Measurements from ENCODE around the gene PCDHAC1. TPM values are rescaled to one million over a fixed set of nuclear protein-coding genes. Genes with fewer than 3 reads are reported as not detected.

PCDHAC1 gene
- total RNA-seq, 2 donors from 2014 or later, result 1.1 to 3.9 TPM

DNA sequence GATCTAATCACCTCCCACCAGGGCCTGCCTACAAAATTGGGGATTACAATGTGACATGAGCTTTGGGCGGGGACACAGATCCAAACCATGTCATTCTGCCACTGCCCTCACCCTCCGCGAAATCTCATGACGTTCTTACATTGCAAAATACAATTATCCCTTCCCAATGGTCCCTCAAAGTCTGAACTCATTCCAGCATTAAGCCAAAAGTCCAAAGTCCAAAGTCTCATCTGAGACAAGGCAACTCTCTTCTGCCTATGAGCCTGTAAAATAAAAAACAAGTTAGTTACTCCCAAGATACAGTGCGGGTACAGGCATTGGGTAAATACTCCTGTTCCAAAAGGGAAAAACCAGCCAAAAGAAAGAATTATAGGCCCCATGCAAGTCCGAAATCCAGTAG, 25.5 kb downstream of the PCDHAC1 start:
- intact Hi-C loops (cut with DNase I), result no loop called here
- Histone ChIP-seq H3K9me3 (no peaks in the 10 kb centered on the region), H3K4me1 (replicated peaks) (no peaks in the 10 kb centered on the region), H3K27ac (no peak overlapping the region), H3K27me3 (replicated peaks; ENCODE audit: insufficient read depth) (no peaks in the 10 kb centered on the region), H3K4me3 (no peak overlapping the region), H3K36me3 (no peaks in the 10 kb centered on the region)
- no peak for DNase-seq (ENCODE audit: low spot score)
- TF ChIP-seq POLR2AphosphoS5 (IDR thresholded peaks at IDR 0.05) (no peak), POLR2A (IDR thresholded peaks at IDR 0.05) (no peak), CTCF (IDR thresholded peaks at IDR 0.05) (no peak)
- 81% methylated on average over 6 of the region's 6 CpGs for WGBS

DNA sequence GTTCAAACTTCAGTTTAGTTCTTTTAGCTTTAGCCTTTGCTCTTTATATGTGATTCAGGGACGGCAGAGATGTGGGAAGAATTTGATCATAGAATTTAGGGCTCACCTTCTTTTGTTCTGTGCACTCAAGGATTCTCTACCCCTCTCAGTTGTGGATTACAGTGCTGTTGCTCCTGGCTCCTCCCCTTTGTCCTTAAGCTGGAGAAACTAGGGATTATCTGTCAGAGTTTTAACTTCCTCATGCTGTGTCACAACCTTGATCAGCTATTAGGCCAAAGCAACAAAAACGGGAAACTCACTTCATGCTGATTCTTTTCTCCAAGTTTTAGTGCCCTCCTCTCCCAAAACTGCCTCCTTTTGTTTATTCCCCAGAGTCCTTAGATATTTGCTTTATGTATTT, 27.1 kb downstream of the PCDHAC1 start:
- intact Hi-C loops (cut with DNase I), result no loop called here
- no peak for DNase-seq (ENCODE audit: low spot score)
- Histone ChIP-seq H3K4me1 (replicated peaks) (no peaks in the 10 kb centered on the region), H3K27ac (no peak overlapping the region), H3K9me3 (no peaks in the 10 kb centered on the region), H3K27me3 (replicated peaks; ENCODE audit: insufficient read depth) (no peaks in the 10 kb centered on the region), H3K4me3 (no peak overlapping the region), H3K36me3 (no peaks in the 10 kb centered on the region)
- TF ChIP-seq POLR2A (IDR thresholded peaks at IDR 0.05), result no peak
- no peak for TF ChIP-seq POLR2AphosphoS5 (IDR thresholded peaks at IDR 0.05)
- TF ChIP-seq CTCF (IDR thresholded peaks at IDR 0.05), result no peak
- 41% methylated on average over 2 of the region's 2 CpGs for WGBS

GRCh38 chr5:140962190-140962589, 36.1 kb downstream of the PCDHAC1 start:
- H3K9me3 ChIP-seq, result no peaks in the 10 kb centered on the region
- H3K4me3 ChIP-seq, result no peak overlapping the region
- 83% methylated on average over 1 of the region's 1 CpG for WGBS
- intact Hi-C loops (cut with DNase I), result no loop called here
- TF ChIP-seq CTCF (IDR thresholded peaks at IDR 0.05) (no peak), POLR2A (IDR thresholded peaks at IDR 0.05) (no peak), POLR2AphosphoS5 (IDR thresholded peaks at IDR 0.05) (no peak)
- no peaks in the 10 kb centered on the region for H3K36me3 ChIP-seq
- no peaks in the 10 kb centered on the region for H3K27me3 ChIP-seq (replicated peaks; ENCODE audit: insufficient read depth)
- no peak for DNase-seq (ENCODE audit: low spot score)
- H3K27ac ChIP-seq, result no peak overlapping the region
- H3K4me1 ChIP-seq (replicated peaks), result peaks cover 2% of the 10 kb centered on the region

DNA sequence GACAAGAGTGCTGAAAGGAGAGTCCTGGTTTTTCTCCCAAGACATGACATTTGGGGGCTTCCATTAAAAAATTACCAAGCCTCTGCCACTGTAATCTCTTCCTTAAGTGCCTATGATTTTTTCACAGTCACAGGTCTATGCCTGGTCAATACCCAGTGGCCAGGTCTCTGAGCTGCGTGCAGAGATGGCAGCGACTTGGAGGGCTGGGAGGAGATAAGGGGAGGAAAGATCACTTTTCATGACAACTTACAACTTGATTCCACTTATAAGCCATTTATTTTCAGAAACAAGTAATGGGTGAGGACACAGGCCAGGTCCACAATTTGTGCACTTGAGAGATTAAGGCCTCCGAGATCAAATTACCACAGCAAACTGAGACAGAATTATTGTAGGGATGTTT, 38.3 kb downstream of the PCDHAC1 start:
- no peak for DNase-seq (ENCODE audit: low spot score)
- H3K36me3 ChIP-seq, result no peaks in the 10 kb centered on the region
- H3K4me1 ChIP-seq (replicated peaks), result peaks cover 2% of the 10 kb centered on the region
- no peaks in the 10 kb centered on the region for H3K27me3 ChIP-seq (replicated peaks; ENCODE audit: insufficient read depth)
- H3K9me3 ChIP-seq, result no peaks in the 10 kb centered on the region
- 77% methylated on average over 3 of the region's 3 CpGs for WGBS
- TF ChIP-seq POLR2A (IDR thresholded peaks at IDR 0.05) (no peak), CTCF (IDR thresholded peaks at IDR 0.05) (no peak), POLR2AphosphoS5 (IDR thresholded peaks at IDR 0.05) (no peak)
- H3K4me3 ChIP-seq, result no peak overlapping the region
- H3K27ac ChIP-seq, result no peak overlapping the region
- intact Hi-C loops (cut with DNase I), result no loop called here

DNA sequence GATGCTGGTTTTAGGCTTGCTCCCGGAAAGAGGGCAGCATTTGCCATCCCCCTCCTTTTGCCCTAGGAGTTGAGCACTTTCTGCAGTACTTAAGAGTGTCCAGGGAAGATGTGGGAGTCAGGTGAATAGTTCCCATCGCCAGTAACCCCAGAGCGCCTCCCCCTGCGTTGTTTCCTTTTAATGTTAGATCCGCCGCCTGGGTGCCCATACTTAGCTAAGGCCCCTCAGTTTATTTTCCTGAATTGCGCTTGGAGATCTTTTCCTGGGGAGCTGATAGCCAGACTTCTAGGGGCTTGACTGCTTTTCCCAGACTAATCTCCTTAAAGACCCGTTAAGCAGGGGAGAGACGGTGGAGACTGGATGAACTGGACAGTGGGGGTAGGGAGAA, 39.8 kb downstream of the PCDHAC1 start:
- Histone ChIP-seq H3K4me1 (replicated peaks) (peaks cover 2% of the 10 kb centered on the region), H3K9me3 (no peaks in the 10 kb centered on the region), H3K36me3 (no peaks in the 10 kb centered on the region), H3K27me3 (replicated peaks; ENCODE audit: insufficient read depth) (no peaks in the 10 kb centered on the region), H3K4me3 (peak overlapping the region; percentile 38 to 41), H3K27ac (no peak overlapping the region)
- intact Hi-C loops (cut with DNase I), result no loop called here
- DNase-seq (ENCODE audit: low spot score), result no peak
- TF ChIP-seq POLR2A (IDR thresholded peaks at IDR 0.05), result no peak
- no peak for TF ChIP-seq POLR2AphosphoS5 (IDR thresholded peaks at IDR 0.05)
- 2% methylated on average over 9 of the region's 9 CpGs for WGBS

Data from prostate gland (tissue), 2 donors.